GM23338 (cell line): ENCODE measurements around the gene ZNF112.

Experiments used
- CREB1 ChIP-seq: fragments of 250-450 bp; sonication (Bioruptor Pico); IDR thresholded peaks from 2 replicates; pipeline ENCODE4 v1.5.0; 2020; ENCODE audit warnings: low read depth, mild to moderate bottlenecking, moderate library complexity
- CTCF ChIP-seq, 2 experiments: fragments of 200-600 bp in 1 of 2; sonication (generic) in 1 of 2; conservative IDR thresholded peaks; 2 replicates each; pipeline versions ENCODE4 v1.5.1 to v1.6.1; 2016 to 2017; ENCODE audit warnings: antibody characterized with exemption in 2 of 2, low read depth in 2 of 2, mild to moderate bottlenecking in 2 of 2, moderate library complexity in 1 of 2
- ETS1 ChIP-seq: IDR thresholded peaks from 2 replicates; pipeline ENCODE4 v1.6.1; 2016; ENCODE audit warnings: antibody characterized with exemption
- EZH2 ChIP-seq: fragments of 200-600 bp; sonication (generic); IDR thresholded peaks from one replicate; pipeline ENCODE4 v1.8.0; 2017; ENCODE audit warnings: antibody characterized with exemption, mild to moderate bottlenecking, low read depth; ENCODE audit not compliant: unreplicated experiment
- EZH2phosphoT487 ChIP-seq: fragments of 200-600 bp; sonication (generic); IDR thresholded peaks from one replicate; pipeline ENCODE4 v1.8.1; 2018; ENCODE audit warnings: antibody characterized with exemption; ENCODE audit not compliant: unreplicated experiment
- JUNB ChIP-seq: IDR thresholded peaks from one replicate; pipeline ENCODE4 v1.6.1; 2016; ENCODE audit warnings: antibody characterized with exemption; ENCODE audit not compliant: unreplicated experiment
- NANOG ChIP-seq: IDR thresholded peaks from 2 replicates; pipeline ENCODE4 v1.6.1; 2016; ENCODE audit warnings: antibody characterized with exemption, borderline replicate concordance
- POLR2AphosphoS5 ChIP-seq: IDR thresholded peaks from 2 replicates; pipeline ENCODE4 v1.6.1; 2016; ENCODE audit warnings: antibody characterized with exemption, low read depth
- REST ChIP-seq: IDR thresholded peaks from one replicate; pipeline ENCODE4 v1.6.1; 2018; ENCODE audit warnings: antibody characterized with exemption; ENCODE audit not compliant: unreplicated experiment
- STAT1 ChIP-seq: IDR thresholded peaks from one replicate; pipeline ENCODE4 v1.6.1; 2016; ENCODE audit warnings: antibody characterized with exemption; ENCODE audit not compliant: unreplicated experiment
- ZNF462 ChIP-seq: fragments of 250-450 bp; sonication (Bioruptor Pico); IDR thresholded peaks from 2 replicates; pipeline ENCODE4 v1.5.0; 2020; ENCODE audit warnings: mild to moderate bottlenecking, moderate library complexity

- TF ChIP-seq CTCF (conservative IDR thresholded peaks at IDR 0.05; ENCODE audit: low read depth in 2 of 2) (no peak), POLR2AphosphoS5 (no peak), CREB1 (CRISPR knock-in tag) (no peak), EZH2phosphoT487 (no peak), EZH2 (no peak), ETS1 (no peak), STAT1 (no peak), ZNF462 (CRISPR knock-in tag) (no peak), REST (no peak), NANOG (no peak), JUNB (no peak)
These were observed 50.2 kb downstream of the ZNF112 start for GRCh38 chr19:44306283-44306682.
